ENCODE data around the gene TEF. TPM values are rescaled to one million over a fixed set of nuclear protein-coding genes. Genes with fewer than 3 reads are reported as not detected.

TEF gene
- total RNA-seq, 4 donors from 2014 or later: 8.5 to 73.7 (median 15.1) TPM

- no peak for TF ChIP-seq CTCF (IDR thresholded peaks at IDR 0.05)
- no peak for TF ChIP-seq POLR2A (IDR thresholded peaks at IDR 0.05)
- no peaks in the 10 kb centered on the region for H3K9me3 ChIP-seq
- intact Hi-C loops (cut with DNase I; ENCODE audit: low total_unique reads): no loop called here
- no peak overlapping the region for H3K4me3 ChIP-seq
- H3K36me3 ChIP-seq: no peaks in the 10 kb centered on the region
- peaks cover 4 to 19% of the 10 kb centered on the region in 2 donors for H3K4me1 ChIP-seq
- no peak overlapping the region for H3K27ac ChIP-seq
- H3K27me3 ChIP-seq: no peaks in the 10 kb centered on the region
- DNase-seq: no peak
These were observed 17.5 kb upstream of the TEF start for GRCh38 chr22:41364233-41364632.

GRCh38 chr22:41364955-41365354 lies 16.8 kb upstream of the TEF start:
- Histone ChIP-seq H3K4me3 (no peak overlapping the region), H3K27me3 (no peaks in the 10 kb centered on the region), H3K4me1 (peaks cover 4 to 19% of the 10 kb centered on the region in 2 donors), H3K27ac (no peak overlapping the region), H3K36me3 (no peaks in the 10 kb centered on the region), H3K9me3 (no peaks in the 10 kb centered on the region)
- no peak for DNase-seq
- no peak for TF ChIP-seq CTCF (IDR thresholded peaks at IDR 0.05)
- no peak for TF ChIP-seq POLR2A (IDR thresholded peaks at IDR 0.05)
- intact Hi-C loops (cut with DNase I; ENCODE audit: low total_unique reads): no loop called here

GRCh38 chr22:41365425-41365824 lies 16.3 kb upstream of the TEF start:
- Histone ChIP-seq H3K4me3 (no peak overlapping the region), H3K4me1 (peaks cover 4 to 19% of the 10 kb centered on the region in 2 donors), H3K9me3 (no peaks in the 10 kb centered on the region), H3K27me3 (no peaks in the 10 kb centered on the region), H3K27ac (no peak overlapping the region), H3K36me3 (no peaks in the 10 kb centered on the region)
- TF ChIP-seq CTCF (IDR thresholded peaks at IDR 0.05): no peak
- no peak for TF ChIP-seq POLR2A (IDR thresholded peaks at IDR 0.05)
- no peak for DNase-seq
- intact Hi-C loops (cut with DNase I; ENCODE audit: low total_unique reads): no loop called here

DNA sequence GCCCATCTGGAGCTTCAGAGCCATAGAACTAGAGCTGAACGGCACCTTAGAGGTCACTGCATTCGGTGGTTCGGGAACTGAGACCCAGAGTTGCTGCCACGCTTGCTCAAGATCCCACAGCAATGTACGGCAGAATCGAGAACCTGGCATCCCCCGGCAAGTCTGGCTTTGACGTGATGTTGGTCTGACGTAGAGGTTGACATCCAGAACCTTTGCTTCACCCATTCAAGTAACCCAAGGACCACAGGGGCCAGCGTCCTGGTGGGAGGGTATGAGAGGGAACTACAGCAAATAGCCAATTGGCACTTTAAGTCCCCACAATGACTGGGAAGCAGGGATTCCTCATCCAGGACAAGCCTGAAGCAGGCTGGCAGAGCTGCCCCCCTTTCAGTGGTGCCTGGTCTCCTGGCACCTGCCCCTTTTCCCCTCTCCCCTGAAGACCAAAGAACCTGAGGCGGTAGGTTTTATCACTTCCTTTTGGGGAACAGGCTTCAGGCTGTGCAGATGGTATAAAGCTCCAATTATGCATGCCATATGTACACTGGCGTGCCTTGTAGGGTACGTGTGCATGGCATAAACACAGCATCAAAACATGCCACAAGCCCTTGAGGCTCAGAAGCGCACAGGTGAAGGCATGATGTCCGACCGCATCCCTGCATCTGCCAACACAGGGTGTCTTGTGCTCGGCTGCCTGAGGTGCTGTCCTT lies 15.3 kb upstream of the TEF start:
- no peaks in the 10 kb centered on the region for H3K9me3 ChIP-seq
- peak overlapping the region; percentile 65 to 70 for H3K27ac ChIP-seq
- no peaks in the 10 kb centered on the region for H3K36me3 ChIP-seq
- no peak for TF ChIP-seq CTCF (IDR thresholded peaks at IDR 0.05)
- TF ChIP-seq POLR2A (IDR thresholded peaks at IDR 0.05): no peak
- intact Hi-C loops (cut with DNase I; ENCODE audit: low total_unique reads): no loop called here
- DNase-seq: no peak
- H3K27me3 ChIP-seq: no peaks in the 10 kb centered on the region
- H3K4me1 ChIP-seq: peaks cover 4 to 19% of the 10 kb centered on the region in 2 donors
- peak overlapping the region; percentile 42 to 46 for H3K4me3 ChIP-seq

DNA sequence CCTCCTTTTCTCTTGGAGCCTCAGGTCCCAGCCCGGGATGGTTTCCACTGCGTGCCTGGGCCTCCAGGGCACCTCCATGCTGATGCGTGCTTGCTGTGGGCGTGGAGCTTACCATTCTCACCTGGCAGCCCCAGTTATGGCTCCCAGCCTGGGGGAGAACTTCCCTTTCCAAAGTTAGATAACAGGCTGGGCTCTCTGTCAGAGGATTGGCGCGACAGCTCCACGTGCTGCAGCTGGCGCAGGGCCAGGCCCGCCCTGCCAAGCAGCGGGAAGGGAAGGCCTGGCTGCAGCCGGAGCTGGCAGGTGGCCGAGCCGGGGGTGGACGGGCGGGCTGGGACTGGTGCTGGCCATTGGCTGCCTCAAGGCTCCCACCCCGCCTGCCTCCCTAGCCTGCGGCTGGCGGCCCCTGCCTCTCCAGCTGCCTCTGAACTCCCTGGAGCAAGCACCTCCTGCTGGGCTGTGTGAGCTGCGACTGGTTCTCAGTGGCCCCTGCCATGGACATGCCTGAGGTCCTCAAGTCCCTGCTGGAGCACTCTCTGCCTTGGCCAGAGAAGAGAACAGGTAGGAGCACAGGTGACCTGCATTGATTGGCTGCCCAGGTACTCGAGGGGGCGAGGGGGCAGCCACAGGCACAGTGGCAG lies 14.6 kb upstream of the TEF start:
- peak in 3 of 4 experiments; percentile 13 to 39 (median 15) for TF ChIP-seq CTCF (IDR thresholded peaks at IDR 0.05)
- TF ChIP-seq POLR2A (IDR thresholded peaks at IDR 0.05): peak in 1 of 2 donors; percentile 57
- peaks cover 4 to 19% of the 10 kb centered on the region in 2 donors for H3K4me1 ChIP-seq
- no peaks in the 10 kb centered on the region for H3K36me3 ChIP-seq
- peak overlapping the region; percentile 65 to 79 for H3K27ac ChIP-seq
- no peaks in the 10 kb centered on the region for H3K27me3 ChIP-seq
- H3K4me3 ChIP-seq: peak overlapping the region; percentile 42 to 46
- intact Hi-C loops (cut with DNase I; ENCODE audit: low total_unique reads): no loop called here
- H3K9me3 ChIP-seq: no peaks in the 10 kb centered on the region
- DNase-seq: peak; percentile 96 to 98

Data from uterus (tissue), 4 donors.